IMR-90 (cell line): ENCODE data around the gene NDUFA7.

Experiments used
- NFE2L2 ChIP-seq: fragments of 150-350 bp; IDR thresholded peaks from 2 replicates; pipeline ENCODE4 v1.6.1; 2016; ENCODE audit warnings: low read depth, mild to moderate bottlenecking, low read length
- POLR2A ChIP-seq: IDR thresholded peaks from 2 replicates; pipeline ENCODE4 v1.6.1; 2012; ENCODE audit warnings: mild to moderate bottlenecking, low read depth, low read length
- RFX5 ChIP-seq: IDR thresholded peaks from 2 replicates; pipeline ENCODE4 v1.8.0; 2012; ENCODE audit warnings: low read depth, mild to moderate bottlenecking, low read length, moderate library complexity
- TF ChIP-seq, protein P1 (sequence below): conservative IDR thresholded peaks from 2 replicates; pipeline ENCODE4 v1.5.1; 2012; ENCODE audit warnings: mild to moderate bottlenecking, low read depth, low read length, improper control_type of control experiment

DNA sequence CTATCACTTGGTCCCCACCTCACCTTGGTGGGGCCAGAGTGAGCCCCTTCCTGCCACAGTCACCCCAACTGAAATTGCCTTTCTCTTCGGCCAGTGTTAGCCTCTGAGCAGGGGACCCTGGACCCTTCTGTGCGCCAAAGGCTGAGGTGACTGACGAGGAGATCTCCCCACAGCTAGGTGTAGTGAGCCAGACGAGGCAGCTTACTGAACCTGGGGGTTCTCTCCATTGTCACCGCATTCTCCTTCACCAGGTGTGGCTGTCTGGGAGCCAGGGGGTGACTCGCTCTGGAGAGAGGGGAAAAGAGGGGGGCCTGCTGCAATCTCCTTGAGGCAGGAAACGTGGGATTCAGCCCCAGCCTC lies 1.4 kb upstream of the NDUFA7 start:
- TF ChIP-seq, protein P1, sequence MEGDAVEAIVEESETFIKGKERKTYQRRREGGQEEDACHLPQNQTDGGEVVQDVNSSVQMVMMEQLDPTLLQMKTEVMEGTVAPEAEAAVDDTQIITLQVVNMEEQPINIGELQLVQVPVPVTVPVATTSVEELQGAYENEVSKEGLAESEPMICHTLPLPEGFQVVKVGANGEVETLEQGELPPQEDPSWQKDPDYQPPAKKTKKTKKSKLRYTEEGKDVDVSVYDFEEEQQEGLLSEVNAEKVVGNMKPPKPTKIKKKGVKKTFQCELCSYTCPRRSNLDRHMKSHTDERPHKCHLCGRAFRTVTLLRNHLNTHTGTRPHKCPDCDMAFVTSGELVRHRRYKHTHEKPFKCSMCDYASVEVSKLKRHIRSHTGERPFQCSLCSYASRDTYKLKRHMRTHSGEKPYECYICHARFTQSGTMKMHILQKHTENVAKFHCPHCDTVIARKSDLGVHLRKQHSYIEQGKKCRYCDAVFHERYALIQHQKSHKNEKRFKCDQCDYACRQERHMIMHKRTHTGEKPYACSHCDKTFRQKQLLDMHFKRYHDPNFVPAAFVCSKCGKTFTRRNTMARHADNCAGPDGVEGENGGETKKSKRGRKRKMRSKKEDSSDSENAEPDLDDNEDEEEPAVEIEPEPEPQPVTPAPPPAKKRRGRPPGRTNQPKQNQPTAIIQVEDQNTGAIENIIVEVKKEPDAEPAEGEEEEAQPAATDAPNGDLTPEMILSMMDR = no peak
- TF ChIP-seq POLR2A = no peak
- TF ChIP-seq RFX5 = no peak
- no peak for TF ChIP-seq NFE2L2
